Neural cell (in vitro differentiated cells): Measurements from ENCODE around the gene COLEC12.

Experiments
- CTCF ChIP-seq: fragments of 450-650 bp; IDR thresholded peaks from 2 replicates; pipeline ENCODE4 v1.5.1; 2014; ENCODE audit warnings: antibody characterized with exemption, mild to moderate bottlenecking, moderate library complexity; ENCODE audit not compliant: poor library complexity, severe bottlenecking
- POLR2AphosphoS5 ChIP-seq: IDR thresholded peaks from 2 replicates; pipeline ENCODE4 v1.6.1; 2012

GRCh38 chr18:463827-464541, 36.5 kb downstream of the COLEC12 start:
- TF ChIP-seq CTCF (no peak), POLR2AphosphoS5 (no peak)
